GM10248 (cell line): ENCODE measurements around the gene PAPSS2.

ENCODE experiments used
- CTCF ChIA-PET: fragments of 300-600 bp; sonication (Branson Sonifier 250); formaldehyde crosslinking; extraction: SDS; loops from one replicate; lab custom pipeline; 2021; ENCODE audit warnings: antibody characterized with exemption; lab: Yijun Ruan, JAX
- POLR2A ChIA-PET: fragments of 350-650 bp; sonication (Branson Sonifier 250); formaldehyde crosslinking; extraction: SDS; loops from one replicate; lab custom pipeline; 2020; ENCODE audit warnings: antibody characterized with exemption; lab: Yijun Ruan, JAX
- DNase-seq: peaks from one replicate; pipeline ENCODE4 v3.0.0; 2012; ENCODE audit errors: extremely low spot score
- TF ChIP-seq, protein P1 (sequence below): IDR thresholded peaks from 2 replicates; pipeline ENCODE4 v1.5.1; 2012; ENCODE audit warnings: mild to moderate bottlenecking, low read depth; ENCODE audit errors: extremely low read depth, missing control alignments, control extremely low read depth

PAPSS2 gene

GRCh38 chr10:87661861-87662785 lies 2.4 kb downstream of the PAPSS2 start:
- DNase-seq = no peak
- TF ChIP-seq, protein P1, sequence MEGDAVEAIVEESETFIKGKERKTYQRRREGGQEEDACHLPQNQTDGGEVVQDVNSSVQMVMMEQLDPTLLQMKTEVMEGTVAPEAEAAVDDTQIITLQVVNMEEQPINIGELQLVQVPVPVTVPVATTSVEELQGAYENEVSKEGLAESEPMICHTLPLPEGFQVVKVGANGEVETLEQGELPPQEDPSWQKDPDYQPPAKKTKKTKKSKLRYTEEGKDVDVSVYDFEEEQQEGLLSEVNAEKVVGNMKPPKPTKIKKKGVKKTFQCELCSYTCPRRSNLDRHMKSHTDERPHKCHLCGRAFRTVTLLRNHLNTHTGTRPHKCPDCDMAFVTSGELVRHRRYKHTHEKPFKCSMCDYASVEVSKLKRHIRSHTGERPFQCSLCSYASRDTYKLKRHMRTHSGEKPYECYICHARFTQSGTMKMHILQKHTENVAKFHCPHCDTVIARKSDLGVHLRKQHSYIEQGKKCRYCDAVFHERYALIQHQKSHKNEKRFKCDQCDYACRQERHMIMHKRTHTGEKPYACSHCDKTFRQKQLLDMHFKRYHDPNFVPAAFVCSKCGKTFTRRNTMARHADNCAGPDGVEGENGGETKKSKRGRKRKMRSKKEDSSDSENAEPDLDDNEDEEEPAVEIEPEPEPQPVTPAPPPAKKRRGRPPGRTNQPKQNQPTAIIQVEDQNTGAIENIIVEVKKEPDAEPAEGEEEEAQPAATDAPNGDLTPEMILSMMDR = no peak
- ChIA-PET POLR2A (no interaction called here), CTCF (interaction anchor here (1.1 to 1.5 kb wide), 3 partner anchors 13 to 18 kb away, joined by 3 to 4 read pairs (median 3); no protein-coding TSS in a partner anchor)

DNA sequence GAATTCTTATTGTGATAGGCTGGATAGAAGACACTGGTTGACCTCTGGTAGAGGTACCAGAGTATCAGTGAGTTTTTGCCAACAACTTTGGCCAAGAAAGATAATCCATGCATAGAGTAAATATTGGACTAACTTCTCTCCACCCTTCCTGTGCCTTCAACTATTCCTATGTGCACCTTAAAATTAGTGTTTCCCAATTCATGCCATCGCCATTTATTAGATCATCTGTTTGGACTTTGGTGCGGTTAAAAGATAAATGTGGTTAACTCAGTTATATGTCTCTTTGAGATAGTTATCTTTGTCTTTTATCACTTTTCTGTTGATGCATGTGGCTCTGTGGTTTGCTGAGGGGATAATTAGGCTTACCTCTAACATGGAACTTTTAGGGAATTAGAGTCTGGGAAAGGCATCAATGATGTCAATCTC lies 4.6 kb downstream of the PAPSS2 start:
- TF ChIP-seq, protein P1 = no peak
- POLR2A ChIA-PET = no interaction called here
- CTCF ChIA-PET = no interaction called here
- no peak for DNase-seq

DNA sequence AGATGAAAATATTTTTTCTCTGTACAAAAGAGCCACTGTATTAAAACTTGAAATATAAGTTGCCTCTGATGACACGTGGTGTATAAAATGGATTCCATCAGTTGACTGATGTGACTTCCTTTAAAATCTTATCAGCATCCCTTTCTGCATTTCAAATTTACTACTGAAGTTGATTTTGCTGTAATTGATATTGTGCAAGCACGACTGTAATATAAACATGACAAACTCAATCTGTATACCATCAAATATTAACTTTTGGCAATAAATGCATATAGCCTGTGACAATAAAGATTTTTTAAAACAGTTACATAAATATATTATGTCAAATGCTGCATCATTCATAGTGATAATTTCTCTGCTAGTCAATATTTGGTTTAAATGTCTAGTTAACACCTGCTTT lies 7.8 kb downstream of the PAPSS2 start:
- TF ChIP-seq, protein P1 = no peak
- POLR2A ChIA-PET = no interaction called here
- no peak for DNase-seq
- CTCF ChIA-PET = no interaction called here

GRCh38 chr10:87668324-87669074 lies 8.8 kb downstream of the PAPSS2 start:
- DNase-seq = no peak
- POLR2A ChIA-PET = no interaction called here
- TF ChIP-seq, protein P1 = no peak
- CTCF ChIA-PET = interaction anchor here (0.6 to 1.1 kb wide), 6 partner anchors 8 to 831 kb away, joined by 3 to 4 read pairs (median 3); no protein-coding TSS in a partner anchor

GRCh38 chr10:87669752-87670151 lies 10.1 kb downstream of the PAPSS2 start:
- CTCF ChIA-PET = no interaction called here
- no peak for DNase-seq
- POLR2A ChIA-PET = no interaction called here
- TF ChIP-seq, protein P1 = no peak

DNA sequence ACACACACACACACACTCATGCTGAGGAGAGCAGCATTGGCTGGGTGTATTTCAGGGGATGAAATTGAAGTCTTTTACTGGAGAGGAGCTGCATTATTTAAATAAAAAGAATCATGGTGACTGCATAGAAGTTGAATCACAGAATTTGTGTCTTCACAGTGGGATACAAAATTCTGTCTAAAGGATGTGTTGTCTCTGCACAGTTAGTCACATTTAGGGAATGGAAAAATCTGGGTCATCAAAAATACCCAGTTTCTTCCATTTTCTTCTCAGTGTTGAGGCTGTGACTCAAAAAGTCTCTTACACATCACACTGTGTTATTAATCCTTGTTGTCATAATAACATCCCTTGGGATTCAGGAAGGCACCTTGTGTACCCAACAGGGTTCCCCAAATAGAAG lies 10.9 kb downstream of the PAPSS2 start:
- TF ChIP-seq, protein P1 = no peak
- POLR2A ChIA-PET = no interaction called here
- CTCF ChIA-PET = interaction anchor here (0.9 kb wide), 2 partner anchors 13 to 30 kb away, joined by 3 to 5 read pairs; no protein-coding TSS in a partner anchor
- no peak for DNase-seq
